ENCODE data around the gene FBLN2. TPM values are rescaled to one million over a fixed set of nuclear protein-coding genes. Genes with fewer than 3 reads are reported as not detected.

The FBLN2 gene
- polyA plus RNA-seq, 2 of the 4 experiments (the other 2 are of a cell fraction), result 1.1 to 2.7 TPM

GRCh38 chr3:13535526-13535875 is 13.4 kb upstream of the FBLN2 start (continued):
- TF ChIP-seq E2F6 (IDR thresholded peaks at IDR 0.05; ENCODE audit: borderline replicate concordance, low read depth) (no peak), MAZ (IDR thresholded peaks at IDR 0.05; ENCODE audit: borderline replicate concordance, low read depth, low read length) (no peak), EHF (CRISPR knock-in tag; IDR thresholded peaks at IDR 0.05) (no peak), JUNB (IDR thresholded peaks at IDR 0.05) (no peak)

GRCh38 chr3:13535905-13536304 is 13.0 kb upstream of the FBLN2 start:
- H3K9me3 ChIP-seq, result no peaks in the 10 kb centered on the region
- WGBS (ENCODE audit: missing lambda C conversion rate), result 83% methylated on average over 6 of the region's 9 CpGs
- no peak overlapping the region for H3K4me3 ChIP-seq
- POLR2A ChIA-PET, result no interaction called here
- peak overlapping the region; percentile 63 to 83; a peak in 5 of 6 replicates for H3K27ac ChIP-seq
- ATAC-seq, result no peak
- H3K4me2 ChIP-seq, result no peak overlapping the region
- H3K4me1 ChIP-seq, result peaks cover 44% of the 10 kb centered on the region
- FAIRE-seq, result no peak
- TF ChIP-seq CBX2 (IDR thresholded peaks at IDR 0.05; ENCODE audit: borderline replicate concordance, low read depth), result no peak
- no peak for DNase-seq (ENCODE audit: low read depth in 1 of 2, low spot score in 1 of 2)
- CTCF ChIA-PET, result interaction anchor here (2.7 to 5.5 kb wide), 2 partner anchors 36 to 40 kb away, joined by 14 to 28 read pairs; no protein-coding TSS in a partner anchor

- ChIA-PET POLR2A (no interaction called here), CTCF (interaction anchor here (1.1 to 5.5 kb wide), 3 partner anchors 36 to 113 kb away, joined by 4 to 28 read pairs (median 14); no protein-coding TSS in a partner anchor)
- DNase-seq (ENCODE audit: low read depth in 1 of 2, low spot score in 1 of 2) (no peak), ATAC-seq (no peak), FAIRE-seq (no peak)
- Histone ChIP-seq H3K9me3 (peaks cover 5% of the 10 kb centered on the region; the same call in 1 of the 3 replicates), H3K4me2 (peak overlapping the region; percentile 26; the same call in 1 of the 3 replicates), H3K4me1 (peaks cover 44% of the 10 kb centered on the region), H3K27ac (peak overlapping the region; percentile 63 to 83; a peak in 5 of 6 replicates), H3K4me3 (no peak overlapping the region)
- whole genome bisulfite sequencing (ENCODE audit: missing lambda C conversion rate), result 46% methylated on average over 3 of the region's 3 CpGs
- TF ChIP-seq PBX3 (IDR thresholded peaks at IDR 0.05), result no peak
- TF ChIP-seq ESRRA (IDR thresholded peaks at IDR 0.05; ENCODE audit: borderline replicate concordance, low read length), result no peak
These were observed 12.5 kb upstream of the FBLN2 start for GRCh38 chr3:13536432-13536831.

GRCh38 chr3:13536832-13537231 is 12.1 kb upstream of the FBLN2 start:
- TF ChIP-seq MAFK (IDR thresholded peaks at IDR 0.05; ENCODE audit: partially characterized antibody) (no peak), RFX5 (IDR thresholded peaks at IDR 0.05) (no peak), FOXS1 (CRISPR knock-in tag; IDR thresholded peaks at IDR 0.05) (no peak)
- ATAC-seq, result no peak
- ChIA-PET CTCF (interaction anchor here (1.1 to 5.5 kb wide), 3 partner anchors 37 to 112 kb away, joined by 4 to 28 read pairs (median 5); no protein-coding TSS in a partner anchor), POLR2A (no interaction called here)
- WGBS (ENCODE audit: missing lambda C conversion rate), result 85% methylated on average over 8 of the region's 8 CpGs
- Histone ChIP-seq H3K4me1 (peaks cover 44% of the 10 kb centered on the region), H3K4me2 (peak overlapping the region; percentile 26; the same call in 1 of the 3 replicates), H3K9me3 (peaks cover 7% of the 10 kb centered on the region; the same call in 1 of the 3 replicates), H3K27ac (peak overlapping the region; percentile 63 to 83; a peak in 5 of 6 replicates), H3K4me3 (no peak overlapping the region)
- no peak for DNase-seq (ENCODE audit: low read depth in 1 of 2, low spot score in 1 of 2)
- FAIRE-seq, result no peak

- no peak for FAIRE-seq
These were observed 11.5 kb upstream of the FBLN2 start for GRCh38 chr3:13537244-13537908.

More at GRCh38 chr3:13537244-13537908, 11.5 kb upstream of the FBLN2 start:
- 90% methylated on average over 6 of the region's 6 CpGs for WGBS (ENCODE audit: missing lambda C conversion rate)
- Histone ChIP-seq H3K4me2 (peak overlapping the region; percentile 39), H3K9me3 (peaks cover 11% of the 10 kb centered on the region; the same call in 2 of the 3 replicates), H3K4me1 (peaks cover 44% of the 10 kb centered on the region), H3K4me3 (no peak overlapping the region), H3K27ac (peak overlapping the region; percentile 63 to 83; a peak in 5 of 6 replicates)
- TF ChIP-seq EHF (CRISPR knock-in tag; IDR thresholded peaks at IDR 0.05) (no peak), TFCP2L1 (CRISPR knock-in tag; IDR thresholded peaks at IDR 0.05) (no peak), SREBF2 (IDR thresholded peaks at IDR 0.05) (no peak), KDM1A (IDR thresholded peaks at IDR 0.05; ENCODE audit: low read depth) (no peak), CTCF (IDR thresholded peaks at IDR 0.05) (no peak)
- ATAC-seq (0 out of 6 replicates have a peak, but pooled peaks of 1 of the 2 experiments have one; percentile 8), DNase-seq (ENCODE audit: low read depth in 1 of 2, low spot score in 1 of 2) (no peak)
- ChIA-PET POLR2A (no interaction called here), CTCF (interaction anchor here (0.9 to 5.5 kb wide), 6 partner anchors 8 to 120 kb away, joined by 4 to 29 read pairs (median 13); no protein-coding TSS in a partner anchor)

Measured in A549 (cell line).